Nephron (organoid): ENCODE measurements around the gene EBP.

Experiments
- H3K27ac Mint-ChIP-seq, 3 experiments: 2 replicates each; pipeline ENCODE4 v1.8.0; 2020; ENCODE audit warnings: mixed read lengths in 3 of 3, mild to moderate bottlenecking in 2 of 3, moderate library complexity in 1 of 3
- H3K27me3 Mint-ChIP-seq: 2 replicates; pipeline ENCODE4 v1.8.0; 2021; ENCODE audit warnings: low read depth, mild to moderate bottlenecking, moderate library complexity, mixed read lengths
- H3K36me3 Mint-ChIP-seq: 2 replicates; pipeline ENCODE4 v1.8.0; 2020; ENCODE audit warnings: low read depth, mixed read lengths
- H3K4me1 Mint-ChIP-seq: 2 replicates; pipeline ENCODE4 v1.8.0; 2020; ENCODE audit warnings: mixed read lengths
- H3K4me3 Mint-ChIP-seq, 3 experiments: 2 replicates each; pipeline ENCODE4 v1.8.0; 2020; ENCODE audit warnings: mild to moderate bottlenecking in 3 of 3, mixed read lengths in 3 of 3, moderate library complexity in 2 of 3
- H3K9me3 Mint-ChIP-seq: 2 replicates; pipeline ENCODE4 v1.8.0; 2020; ENCODE audit warnings: mixed read lengths
- CTCF ChIP-seq, 3 experiments: fragments of 200-600 bp; sonication (generic); IDR thresholded peaks; one replicate each; pipeline ENCODE4 v1.5.0; 2021; ENCODE audit warnings: antibody characterized with exemption in 3 of 3; ENCODE audit not compliant: unreplicated experiment in 3 of 3

The EBP gene

GRCh38 chrX:48478806-48479205 lies 42.8 kb upstream of the EBP start:
- peaks cover 10% of the 10 kb centered on the region for H3K4me1 Mint-ChIP-seq
- H3K36me3 Mint-ChIP-seq, result peaks cover 14% of the 10 kb centered on the region
- H3K27ac Mint-ChIP-seq, result no peak overlapping the region
- peak overlapping the region in 2 of 3 experiments; percentile 35 to 55 for H3K4me3 Mint-ChIP-seq
- no peak for TF ChIP-seq CTCF (IDR thresholded peaks at IDR 0.05; ENCODE audit: unreplicated experiment in 3 of 3)
- peaks cover 3% of the 10 kb centered on the region for H3K27me3 Mint-ChIP-seq
- peaks cover 4% of the 10 kb centered on the region for H3K9me3 Mint-ChIP-seq

GRCh38 chrX:48480142-48480541 lies 41.5 kb upstream of the EBP start:
- Mint-ChIP-seq H3K27me3 (peaks cover 3% of the 10 kb centered on the region), H3K9me3 (peaks cover 4% of the 10 kb centered on the region), H3K4me3 (no peak overlapping the region), H3K36me3 (peaks cover 14% of the 10 kb centered on the region), H3K27ac (no peak overlapping the region), H3K4me1 (peaks cover 10% of the 10 kb centered on the region)
- no peak for TF ChIP-seq CTCF (IDR thresholded peaks at IDR 0.05; ENCODE audit: unreplicated experiment in 3 of 3)

GRCh38 chrX:48480583-48480982 lies 41.0 kb upstream of the EBP start:
- H3K36me3 Mint-ChIP-seq, result peaks cover 14% of the 10 kb centered on the region
- peaks cover 3% of the 10 kb centered on the region for H3K27me3 Mint-ChIP-seq
- H3K27ac Mint-ChIP-seq, result no peak overlapping the region
- no peak overlapping the region for H3K4me3 Mint-ChIP-seq
- peaks cover 10% of the 10 kb centered on the region for H3K4me1 Mint-ChIP-seq
- H3K9me3 Mint-ChIP-seq, result peaks cover 4% of the 10 kb centered on the region
- TF ChIP-seq CTCF (IDR thresholded peaks at IDR 0.05; ENCODE audit: unreplicated experiment in 3 of 3), result no peak

GRCh38 chrX:48482526-48482925 lies 39.1 kb upstream of the EBP start:
- Mint-ChIP-seq H3K4me1 (no peaks in the 10 kb centered on the region), H3K4me3 (no peak overlapping the region), H3K27me3 (peaks cover 3% of the 10 kb centered on the region), H3K9me3 (no peaks in the 10 kb centered on the region), H3K36me3 (peaks cover 19% of the 10 kb centered on the region), H3K27ac (no peak overlapping the region)
- TF ChIP-seq CTCF (IDR thresholded peaks at IDR 0.05; ENCODE audit: unreplicated experiment in 3 of 3), result no peak

- no peak overlapping the region for H3K4me3 Mint-ChIP-seq
- TF ChIP-seq CTCF (IDR thresholded peaks at IDR 0.05; ENCODE audit: unreplicated experiment in 3 of 3), result no peak
- no peaks in the 10 kb centered on the region for H3K4me1 Mint-ChIP-seq
- peaks cover 7% of the 10 kb centered on the region for H3K27me3 Mint-ChIP-seq
- no peaks in the 10 kb centered on the region for H3K9me3 Mint-ChIP-seq
- H3K36me3 Mint-ChIP-seq, result peaks cover 5% of the 10 kb centered on the region
- H3K27ac Mint-ChIP-seq, result no peak overlapping the region
These were observed 34.2 kb upstream of the EBP start for GRCh38 chrX:48487362-48487798.

GRCh38 chrX:48488034-48488433 lies 33.6 kb upstream of the EBP start:
- Mint-ChIP-seq H3K4me1 (no peaks in the 10 kb centered on the region), H3K27me3 (peaks cover 7% of the 10 kb centered on the region), H3K9me3 (no peaks in the 10 kb centered on the region), H3K4me3 (no peak overlapping the region), H3K36me3 (peaks cover 5% of the 10 kb centered on the region), H3K27ac (no peak overlapping the region)
- no peak for TF ChIP-seq CTCF (IDR thresholded peaks at IDR 0.05; ENCODE audit: unreplicated experiment in 3 of 3)
